Liver (tissue), 9 donors: ENCODE data around the gene ISX. TPM values are rescaled to one million over a fixed set of nuclear protein-coding genes. Genes with fewer than 3 reads are reported as not detected.

ENCODE experiments used
- DNase-seq: peaks from one replicate; pipeline ENCODE4 v3.0.0-alpha.2; 2017; ENCODE audit warnings: low spot score
- H3K27ac ChIP-seq, 2 donors: one replicate each; pipeline ENCODE4 v1.7.0; 2013; ENCODE audit warnings: inconsistent platforms in 2 of 2, low read length in 2 of 2, control low read depth in 1 of 2, low read depth in 1 of 2, mild to moderate bottlenecking in 1 of 2
- H3K27me3 ChIP-seq, 4 donors: one replicate each; pipeline versions ENCODE4 v1.6.1 to v1.7.0; 2013; ENCODE audit warnings: low read length in 3 of 4, inconsistent platforms in 1 of 4, mild to moderate bottlenecking in 1 of 4, moderate library complexity in 1 of 4; ENCODE audit not compliant: control insufficient read depth in 4 of 4, insufficient read depth in 4 of 4
- H3K36me3 ChIP-seq, 4 donors: one replicate each; pipeline versions ENCODE4 v1.6.1 to v1.7.0; 2013; ENCODE audit warnings: low read length in 3 of 4, mild to moderate bottlenecking in 3 of 4, low read depth in 1 of 4, moderate library complexity in 1 of 4; ENCODE audit not compliant: control insufficient read depth in 4 of 4, insufficient read depth in 3 of 4
- H3K4me1 ChIP-seq, 4 donors: one replicate each; pipeline versions ENCODE4 v1.6.1 to v1.7.0; 2013; ENCODE audit warnings: low read length in 3 of 4, mild to moderate bottlenecking in 3 of 4, moderate library complexity in 1 of 4; ENCODE audit not compliant: control insufficient read depth in 4 of 4, insufficient read depth in 4 of 4
- H3K4me3 ChIP-seq, 3 donors: one replicate each; pipeline versions ENCODE4 v1.6.1 to v1.7.0; 2013; ENCODE audit warnings: low read length in 3 of 3, control low read depth in 1 of 3, low read depth in 1 of 3, mild to moderate bottlenecking in 1 of 3
- H3K9ac ChIP-seq, 2 donors: one replicate each; pipeline ENCODE4 v1.7.0; 2013; ENCODE audit warnings: low read length in 2 of 2, mild to moderate bottlenecking in 2 of 2, moderate library complexity in 2 of 2, control low read depth in 1 of 2, low read depth in 1 of 2
- H3K9me3 ChIP-seq, 4 donors: one replicate each; pipeline versions ENCODE4 v1.6.1 to v1.7.0; 2013; ENCODE audit warnings: low read length in 3 of 4; ENCODE audit not compliant: control insufficient read depth in 4 of 4
- EGR1 ChIP-seq, 2 donors: IDR thresholded peaks; 2 replicates each; pipeline ENCODE4 v1.6.1; 2016 to 2018; ENCODE audit warnings: antibody characterized with exemption in 2 of 2, low read depth in 2 of 2
- FOXA1 ChIP-seq: IDR thresholded peaks from 2 replicates; pipeline ENCODE4 v1.6.1; 2016; ENCODE audit warnings: antibody characterized with exemption
- FOXA2 ChIP-seq: IDR thresholded peaks from 2 replicates; pipeline ENCODE4 v1.6.1; 2016; ENCODE audit warnings: antibody characterized with exemption
- GABPA ChIP-seq, 2 donors: IDR thresholded peaks in 1 of 2; conservative IDR thresholded peaks in 1 of 2; 2 replicates each; pipeline ENCODE4 v1.6.1; 2016; ENCODE audit warnings: antibody characterized with exemption in 2 of 2, mild to moderate bottlenecking in 1 of 2, moderate library complexity in 1 of 2
- HNF4G ChIP-seq: IDR thresholded peaks from 2 replicates; pipeline ENCODE4 v1.6.1; 2016; ENCODE audit warnings: antibody characterized with exemption
- JUND ChIP-seq, 2 donors: IDR thresholded peaks; 2 replicates each; pipeline ENCODE4 v1.6.1; 2016; ENCODE audit warnings: antibody characterized with exemption in 2 of 2
- NR2F2 ChIP-seq: IDR thresholded peaks from 2 replicates; pipeline ENCODE4 v1.6.1; 2016; ENCODE audit warnings: antibody characterized with exemption
- RAD21 ChIP-seq, 2 donors: IDR thresholded peaks; 2 replicates each; pipeline ENCODE4 v1.6.1; 2016; ENCODE audit warnings: antibody characterized with exemption in 2 of 2, mild to moderate bottlenecking in 2 of 2
- REST ChIP-seq: IDR thresholded peaks from 2 replicates; pipeline ENCODE4 v1.6.1; 2016; ENCODE audit warnings: antibody characterized with exemption, mild to moderate bottlenecking
- SP1 ChIP-seq: IDR thresholded peaks from 2 replicates; pipeline ENCODE4 v1.6.1; 2018; ENCODE audit warnings: antibody characterized with exemption, mild to moderate bottlenecking
- TAF1 ChIP-seq: conservative IDR thresholded peaks from 2 replicates; pipeline ENCODE4 v1.6.1; 2016; ENCODE audit warnings: antibody characterized with exemption, mild to moderate bottlenecking
- YY1 ChIP-seq: IDR thresholded peaks from 2 replicates; pipeline ENCODE4 v1.6.1; 2016; ENCODE audit warnings: antibody characterized with exemption, mild to moderate bottlenecking
- WGBS: extraction: QIAGEN DNeasy Blood & Tissue Kit; methylation state at CpG from one replicate; pipeline ENCODE4 v1.1.7; 2013; 5-methylcytosine and 5-hydroxymethylcytosine counted together
- polyA plus RNA-seq, 2 donors: library from polyadenylated mRNA; stranded (reverse) in 1 of 2; unstranded in 1 of 2; fragments of 200-250 nt in 1 of 2; fragments of >200 nt in 1 of 2; fragmentation: Nextera tagmentation in 1 of 2; extraction: Ambion mirVana in 1 of 2; gene quantifications; one replicate each; pipeline versions ENCODE4 v1.2.1 to v1.2.3, GENCODE V29; 2013 to 2015
- total RNA-seq, 2 donors: library from RNA; depleted of rRNA; stranded (reverse); fragments of >200 nt; gene quantifications; one replicate each; pipeline ENCODE4 v1.2.3, GENCODE V29; 2014
- TF ChIP-seq, protein P1 (sequence below): IDR thresholded peaks from 2 replicates; pipeline ENCODE4 v1.6.1; 2016; ENCODE audit warnings: antibody characterized with exemption
- donor health status: healthy.
- donor health status: healthy.
- donor health status: healthy.
- donor health status: healthy.
- donor health status: healthy.

Gene ISX
- total and polyA plus RNA-seq, 4 donors, result 0.03 to 2.7 TPM; not detected in 2

GRCh38 chr22:35070451-35071093, 4.6 kb downstream of the ISX start:
- DNase-seq, result no peak

GRCh38 chr22:35071784-35072183, 5.8 kb downstream of the ISX start:
- Histone ChIP-seq H3K4me1 (no peaks in the 10 kb centered on the region), H3K9me3 (no peaks in the 10 kb centered on the region), H3K4me3 (no peak overlapping the region), H3K27ac (no peak overlapping the region), H3K36me3 (no peaks in the 10 kb centered on the region), H3K27me3 (no peaks in the 10 kb centered on the region), H3K9ac (no peak overlapping the region)
- WGBS, result 80% methylated on average over 3 of the region's 3 CpGs
- TF ChIP-seq, protein P1, sequence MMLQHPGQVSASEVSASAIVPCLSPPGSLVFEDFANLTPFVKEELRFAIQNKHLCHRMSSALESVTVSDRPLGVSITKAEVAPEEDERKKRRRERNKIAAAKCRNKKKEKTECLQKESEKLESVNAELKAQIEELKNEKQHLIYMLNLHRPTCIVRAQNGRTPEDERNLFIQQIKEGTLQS, result no peak
- TF ChIP-seq JUND (IDR thresholded peaks at IDR 0.05) (no peak), HNF4G (no peak), NR2F2 (no peak), EGR1 (IDR thresholded peaks at IDR 0.05; ENCODE audit: low read depth in 2 of 2) (no peak)
- DNase-seq, result no peak

More at GRCh38 chr22:35070451-35071093, 4.6 kb downstream of the ISX start:
- TF ChIP-seq RAD21 (IDR thresholded peaks at IDR 0.05) (no peak), FOXA2 (no peak), YY1 (no peak), REST (no peak), GABPA (IDR thresholded peaks at IDR 0.05 in 1 of 2, conservative IDR thresholded peaks at IDR 0.05 in 1 of 2) (no peak), SP1 (no peak), NR2F2 (no peak), FOXA1 (no peak), TAF1 (no peak)
- WGBS, result 90% methylated on average over 2 of the region's 2 CpGs
- Histone ChIP-seq H3K4me3 (no peak overlapping the region), H3K36me3 (no peaks in the 10 kb centered on the region), H3K27me3 (no peaks in the 10 kb centered on the region), H3K9ac (no peak overlapping the region), H3K4me1 (no peaks in the 10 kb centered on the region), H3K27ac (no peak overlapping the region), H3K9me3 (no peaks in the 10 kb centered on the region)

DNA sequence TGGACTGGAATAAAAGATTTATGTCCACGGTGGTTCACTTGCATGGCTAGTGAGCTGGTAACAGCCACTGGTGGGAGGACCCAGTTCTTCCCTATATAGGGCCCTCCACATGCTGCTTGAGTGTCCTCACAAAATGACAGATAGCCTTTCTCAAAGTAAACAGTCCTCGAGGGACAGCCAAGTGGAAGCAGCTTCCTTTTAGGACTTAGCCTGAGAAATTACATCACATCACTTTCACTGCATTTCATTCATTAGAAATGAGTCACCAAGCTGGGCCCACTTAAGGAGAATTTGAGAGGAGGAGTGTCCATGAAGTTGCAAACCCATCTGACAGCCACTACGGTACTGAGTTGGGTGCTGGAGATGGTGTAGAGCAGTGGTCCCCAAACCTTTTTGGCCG, 7.0 kb downstream of the ISX start:
- no peaks in the 10 kb centered on the region for H3K36me3 ChIP-seq
- no peaks in the 10 kb centered on the region for H3K27me3 ChIP-seq
- WGBS, result 82% methylated on average over 4 of the region's 4 CpGs
- no peak overlapping the region for H3K27ac ChIP-seq
- no peak overlapping the region for H3K4me3 ChIP-seq
- DNase-seq, result no peak
- no peak overlapping the region for H3K9ac ChIP-seq
- no peaks in the 10 kb centered on the region for H3K9me3 ChIP-seq
- TF ChIP-seq JUND (IDR thresholded peaks at IDR 0.05), result no peak
- H3K4me1 ChIP-seq, result no peaks in the 10 kb centered on the region
